Urothelium cell line (cell line): ENCODE data around the gene KLK6.
A peak's percentile ranks its signal among the peaks of the same experiment; 100 is the strongest.

Experiments
- DNase-seq: peaks from one replicate; pipeline ENCODE4 v3.0.0; 2011; ENCODE audit warnings: low spot score, mixed read lengths
- FAIRE-seq: peaks from 2 replicates; lab custom pipeline; 2011; peaks lifted over from hg19 to GRCh38; lab: Jason Lieb, UNC

KLK6 gene

DNA sequence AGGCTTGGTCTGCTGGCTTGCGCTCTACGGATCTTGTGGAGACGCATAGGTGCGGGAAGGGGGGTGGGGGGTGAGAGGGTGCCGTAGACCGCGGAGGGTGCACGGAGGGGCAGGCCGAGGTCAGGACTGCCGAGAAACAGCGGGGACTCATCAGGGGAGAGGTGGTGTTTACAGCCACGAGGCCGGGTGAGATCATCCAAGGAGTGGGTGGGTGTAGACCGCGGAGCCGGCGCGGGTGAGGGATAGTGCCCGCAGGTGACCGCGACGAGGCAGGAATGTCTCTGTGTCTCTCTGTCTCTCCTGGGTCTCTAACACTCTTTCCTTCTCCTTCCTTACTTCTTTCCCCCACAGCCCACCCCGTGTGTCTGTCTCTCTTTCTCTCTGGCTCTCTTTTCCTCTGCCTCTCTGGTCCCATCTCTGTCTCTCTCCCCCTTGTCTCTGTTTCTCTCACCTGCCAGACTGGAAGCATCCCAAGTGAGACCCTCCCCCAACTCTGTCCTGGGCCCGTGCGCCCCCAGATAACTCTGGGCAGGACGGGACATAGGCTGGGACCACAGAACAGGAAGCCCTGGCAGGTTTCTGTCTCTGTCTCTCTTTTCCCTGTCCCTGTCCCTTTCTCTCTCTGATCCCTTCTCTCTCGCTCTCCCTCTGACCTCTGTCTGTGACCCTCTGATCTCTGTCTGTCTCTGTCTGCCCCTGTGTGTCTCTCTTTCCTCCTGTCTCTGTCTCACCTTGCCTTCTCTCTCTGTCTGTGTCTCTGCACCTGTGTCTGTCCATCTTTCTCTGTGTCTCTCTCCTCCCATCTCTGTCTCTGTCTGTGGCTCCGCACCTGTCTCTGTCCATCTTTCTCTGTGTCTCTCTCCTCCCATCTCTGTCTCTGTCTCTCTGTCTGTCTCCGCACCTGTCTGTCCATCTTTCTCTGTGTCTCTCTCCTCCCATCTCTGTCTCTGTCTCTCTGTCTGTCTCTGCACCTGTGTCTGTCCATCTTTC lies 56.4 kb downstream of the KLK6 start:
- no peak for FAIRE-seq
- peak; percentile 57 for DNase-seq

DNA sequence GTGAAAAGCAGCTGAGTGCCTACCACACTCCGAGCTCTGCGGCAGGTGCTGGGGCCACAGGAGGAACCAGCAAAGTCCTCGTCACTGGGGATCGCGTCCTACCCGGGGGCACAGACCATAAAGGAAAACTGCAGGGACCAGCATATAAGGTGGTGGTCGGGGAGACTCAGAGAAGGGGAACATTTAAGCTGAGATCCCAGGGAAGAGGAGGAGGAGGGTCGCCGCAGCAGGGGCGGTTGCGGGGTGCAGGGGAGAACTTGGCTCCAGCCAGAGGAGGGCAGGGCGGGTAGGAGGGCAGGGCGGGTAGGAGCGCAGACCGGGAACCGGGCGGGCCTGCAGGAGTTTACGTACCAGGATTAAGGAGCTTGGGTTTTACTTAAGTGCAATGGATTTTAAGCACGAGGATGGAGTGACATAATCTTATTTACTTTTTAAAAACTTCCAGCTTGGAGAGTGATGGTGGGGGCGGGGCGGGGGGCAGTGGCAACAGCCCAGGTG lies 57.2 kb downstream of the KLK6 start:
- no peak for DNase-seq
- no peak for FAIRE-seq

GRCh38 chr19:50911206-50912101 lies 57.9 kb downstream of the KLK6 start, which contains the start of gene KLK4:
TSS of gene KLK4 (minus strand) at chr19:50911395. CDS start at chr19:50910738, 657 bp downstream.
- no peak for DNase-seq
- no peak for FAIRE-seq

DNA sequence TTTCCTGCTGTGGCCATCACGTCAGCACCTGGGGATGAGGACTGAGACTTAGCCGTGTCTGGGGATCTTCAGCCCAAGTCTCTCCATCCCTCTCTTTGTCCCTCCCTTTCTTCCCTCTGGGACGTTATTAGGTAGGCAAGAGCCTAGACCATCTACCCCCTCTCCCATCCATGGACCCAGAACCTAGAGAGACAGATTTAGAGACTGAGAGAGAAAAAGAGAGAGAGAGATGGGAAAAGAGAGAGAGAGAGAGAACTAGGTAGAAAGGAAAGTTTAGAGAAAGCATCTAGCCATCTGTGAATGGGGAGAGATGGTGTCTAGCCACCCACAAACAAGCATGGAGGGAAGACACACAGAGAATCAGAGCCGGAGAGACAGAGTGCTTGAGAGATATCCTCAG lies 58.7 kb downstream of the KLK6 start:
- FAIRE-seq: no peak

DNA sequence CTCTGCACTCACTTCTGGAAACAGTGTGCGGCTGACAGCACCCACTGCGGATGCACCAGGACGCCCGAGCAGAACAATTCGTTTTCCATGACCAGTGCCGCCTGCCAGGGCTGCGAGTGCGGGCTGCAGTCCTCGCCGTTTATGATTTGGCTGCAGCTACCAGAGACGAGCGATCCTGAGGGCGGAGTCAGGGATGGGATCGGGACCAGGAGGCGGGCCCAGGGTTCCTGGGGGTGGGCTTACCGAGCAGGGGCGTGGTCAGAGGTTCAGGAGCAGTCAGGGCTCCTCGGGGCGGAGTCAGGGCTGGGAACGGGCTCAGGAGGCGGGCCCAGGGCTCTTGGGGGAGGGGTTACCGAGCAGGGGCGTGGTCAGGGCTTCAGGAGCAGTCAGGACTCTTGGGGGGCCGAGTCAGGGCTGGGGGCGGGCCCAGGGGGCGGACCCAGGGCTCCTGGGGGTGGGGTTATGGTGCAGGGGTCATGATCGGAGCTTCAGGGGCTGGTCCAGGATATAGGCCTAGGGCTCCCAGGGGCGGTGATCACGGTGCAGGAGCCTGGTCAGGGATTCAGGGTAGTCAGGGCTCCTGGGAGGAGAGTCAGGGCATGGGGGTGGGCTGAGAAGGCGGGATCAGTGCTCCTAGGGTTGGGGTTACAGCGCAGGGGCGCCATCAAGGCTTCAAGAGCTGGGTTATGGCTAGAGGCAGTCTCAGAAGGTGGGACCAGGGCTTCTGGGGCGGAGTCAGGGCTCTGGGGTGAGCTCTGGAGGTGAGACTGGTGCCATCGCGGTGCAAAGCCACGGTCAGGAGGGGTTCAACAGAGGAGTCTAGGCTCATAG lies 59.9 kb downstream of the KLK6 start:
- no peak for FAIRE-seq
- DNase-seq: no peak

More for the DNA sequence above, 58.7 kb downstream of the KLK6 start:
- no peak for DNase-seq
